GM21723 (cell line): Measurements from ENCODE around the gene PTGR2.
"Not testable (repeated sequence)": the region's sequence is repeated elsewhere in the genome, so short reads cannot be mapped to it uniquely, and the experiment has no call there.

Experiments used
- ATAC-seq: cut with Tn5 transposase; IDR thresholded peaks from one replicate; pipeline ENCODE4 v1.9.1; 2021; ENCODE audit warnings: mild to moderate bottlenecking, moderate library complexity; ENCODE audit not compliant: unreplicated experiment

The PTGR2 gene

DNA sequence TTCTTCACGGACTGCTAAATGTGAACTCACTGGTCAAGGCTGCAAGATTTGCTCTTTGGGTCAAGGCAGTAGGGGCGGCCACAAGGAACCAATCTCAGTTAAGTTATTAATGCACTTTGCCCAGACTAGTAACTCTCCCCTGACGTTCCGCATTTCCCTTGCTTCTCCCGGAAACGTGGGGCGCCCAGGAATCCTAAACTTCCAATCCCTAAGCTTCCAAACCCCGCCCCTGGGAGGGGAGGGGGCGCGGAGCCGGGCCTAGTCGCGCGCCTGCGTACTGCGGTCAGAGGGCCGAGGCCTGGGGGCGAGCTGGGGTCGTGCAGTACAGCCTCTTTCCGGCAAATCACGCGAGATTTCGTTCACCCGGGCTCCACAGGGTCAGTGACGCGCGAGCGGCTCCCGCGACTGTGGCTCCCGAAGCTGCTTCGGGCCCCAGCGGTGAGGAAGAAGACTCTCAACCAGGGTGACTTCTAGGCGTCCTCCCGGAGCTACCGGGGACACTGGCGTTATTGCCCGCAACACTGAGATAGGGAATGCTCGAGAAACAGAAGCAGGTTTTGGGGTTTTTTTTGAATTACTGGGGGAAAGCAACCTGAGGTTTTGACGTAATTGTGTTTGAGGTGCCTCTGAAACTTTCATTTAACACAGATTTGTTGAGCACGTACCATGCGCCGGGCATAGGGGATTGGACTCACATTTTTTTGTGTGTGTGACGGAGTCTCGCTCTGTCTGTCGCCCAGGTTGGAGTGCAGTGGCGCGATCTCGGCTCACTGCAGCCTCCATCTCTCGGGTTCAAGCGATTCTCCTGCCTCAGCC is at the start of gene PTGR2:
PTGR2 (plus strand) TSS at position 265 of the 816 bp plus-strand sequence. CDS start 7,032 bp downstream, outside the sequence.
- peak; percentile 84 for ATAC-seq

DNA sequence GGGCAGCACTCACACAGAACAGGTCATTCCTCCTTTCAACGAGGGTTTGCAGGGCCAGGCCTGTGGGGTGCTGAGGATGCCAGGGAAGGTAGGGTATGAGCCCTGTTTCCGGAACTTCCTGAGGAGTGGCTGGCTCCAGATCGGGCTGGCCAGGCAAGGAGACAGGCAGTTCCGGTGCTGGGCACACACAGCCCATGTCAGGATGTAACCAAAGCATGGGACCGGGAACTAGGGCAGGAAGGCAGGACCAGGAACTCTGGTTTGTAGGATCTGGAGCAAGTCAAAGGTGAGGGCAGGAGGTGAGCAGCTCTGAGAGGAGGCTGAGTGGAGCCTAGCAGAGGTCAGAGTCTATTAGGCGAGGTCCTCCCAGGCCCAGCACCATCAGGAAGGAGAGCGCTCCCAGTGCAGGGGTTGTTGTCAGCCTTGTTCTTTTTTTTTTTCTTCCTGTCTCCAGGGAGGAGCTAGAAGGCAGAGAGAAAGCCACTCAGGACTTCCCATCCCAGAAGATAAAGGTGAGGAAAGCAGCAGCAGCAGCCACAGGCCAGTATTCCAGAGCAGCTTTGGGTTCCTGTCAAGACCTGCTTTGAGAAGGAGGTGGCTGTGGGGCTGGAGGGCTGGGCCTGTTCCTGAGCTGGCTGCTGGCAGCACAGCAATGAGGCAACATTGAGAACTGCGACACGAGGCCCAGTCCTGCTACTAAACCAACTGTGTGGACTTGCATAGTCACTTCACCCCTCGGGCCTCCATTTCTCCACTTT is 49.0 kb upstream of the PTGR2 start:
- ATAC-seq, result no peak

DNA sequence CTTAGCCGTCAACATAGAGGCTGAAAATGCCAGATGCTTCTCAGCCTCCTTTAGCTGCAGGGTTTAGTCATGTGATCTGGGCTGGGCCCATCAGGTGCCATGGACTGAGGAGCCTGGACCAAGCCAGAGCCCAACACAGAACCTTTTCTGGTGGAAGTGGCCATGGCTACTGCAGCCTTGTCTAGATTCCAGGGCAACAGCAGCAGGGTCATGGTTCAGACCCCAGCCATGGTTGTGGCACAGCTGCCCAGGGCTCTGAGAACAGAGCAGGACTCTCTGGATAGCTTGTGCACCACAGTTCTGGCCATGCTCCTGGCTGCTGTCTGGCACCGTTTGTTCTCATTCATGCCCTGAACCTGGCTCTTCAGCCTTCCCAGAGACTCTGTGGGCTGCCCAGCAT is 47.0 kb upstream of the PTGR2 start:
- no peak for ATAC-seq

DNA sequence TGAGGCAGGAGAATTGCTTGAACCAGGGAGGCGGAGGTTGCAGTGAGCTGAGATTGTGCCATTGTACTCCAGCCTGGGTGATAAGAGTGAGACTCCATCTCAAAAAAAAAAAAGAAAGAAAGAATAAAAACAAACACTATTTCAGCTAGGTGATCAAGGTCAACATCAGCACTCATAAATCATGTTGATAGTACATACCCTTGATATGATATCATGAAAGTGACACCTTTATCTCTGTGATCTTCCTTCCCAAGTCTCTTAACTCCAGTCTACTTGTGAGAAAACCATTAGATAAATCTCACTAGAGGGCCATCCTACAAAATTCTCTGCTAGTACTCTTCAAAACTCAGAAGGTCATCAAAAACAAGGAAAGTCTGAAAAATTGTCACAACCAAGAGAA is 44.2 kb upstream of the PTGR2 start:
- no peak for ATAC-seq

DNA sequence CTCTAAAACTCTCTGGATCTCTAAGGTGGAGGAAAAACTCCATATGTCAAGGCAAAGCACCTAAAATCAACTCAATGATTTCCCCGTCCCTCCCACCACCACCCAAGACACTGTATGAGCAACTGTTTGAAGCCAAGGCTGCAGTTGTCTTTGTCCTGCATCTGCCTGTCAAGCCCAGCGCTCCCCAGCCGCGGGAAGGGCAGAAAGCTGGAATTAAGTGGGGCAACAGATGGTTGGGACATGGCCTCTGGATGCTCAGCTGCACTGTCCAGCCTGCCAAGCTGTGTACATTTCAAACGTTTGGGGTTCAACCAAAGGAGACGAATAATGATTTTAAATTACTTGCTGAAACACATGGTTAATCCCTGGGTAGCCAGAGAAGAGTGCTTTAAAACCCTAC is 42.2 kb upstream of the PTGR2 start:
- ATAC-seq, result no peak

DNA sequence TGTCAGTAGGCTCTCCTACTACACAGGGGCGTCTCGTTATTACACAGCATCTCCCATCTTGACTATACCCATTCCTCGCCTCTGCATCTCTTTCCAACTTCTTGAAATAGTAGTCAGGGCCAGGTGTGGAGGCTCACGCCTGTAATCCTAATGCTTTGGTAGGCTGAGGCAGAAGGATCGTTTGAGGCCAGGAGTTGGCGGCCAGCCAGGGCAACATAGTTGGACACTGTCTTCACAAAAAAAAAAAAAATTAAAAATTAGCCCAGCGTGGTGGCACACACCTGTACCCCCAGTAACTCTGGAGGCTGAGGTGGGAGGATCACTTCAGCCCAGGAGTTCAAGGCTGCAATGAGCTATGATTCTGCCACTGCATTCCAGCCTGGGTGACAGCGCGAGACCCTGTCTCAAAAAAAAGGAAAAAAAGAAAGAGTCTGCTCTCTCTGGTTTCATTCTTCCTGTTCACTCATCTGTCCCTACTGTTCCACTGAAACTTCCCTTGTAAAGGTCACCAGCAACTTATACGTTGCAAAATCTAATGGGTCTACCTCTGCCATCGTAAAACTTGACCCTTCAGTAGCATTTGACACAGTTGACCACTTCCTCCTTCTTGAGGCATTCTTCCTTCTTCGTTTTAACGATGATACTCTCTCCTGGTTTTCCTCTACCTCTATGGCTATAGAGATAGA is 41.0 kb upstream of the PTGR2 start:
- ATAC-seq, result no peak

DNA sequence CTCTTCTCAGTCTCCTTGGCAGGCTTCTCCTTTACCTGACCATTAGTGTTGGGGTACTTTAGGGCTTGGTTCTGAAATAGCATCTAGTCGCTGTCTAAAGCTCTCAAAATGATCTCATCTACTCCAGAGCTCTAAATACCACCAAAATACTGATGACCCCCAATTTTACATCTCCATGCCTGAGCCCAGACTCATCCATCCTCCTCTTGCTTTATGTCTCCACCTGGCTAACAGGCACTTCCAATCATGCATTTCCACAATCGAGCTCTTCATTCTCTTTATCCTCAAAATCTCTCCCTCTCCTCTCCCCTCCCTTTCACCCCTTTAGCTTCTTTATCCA is 40.5 kb upstream of the PTGR2 start:
- no peak for ATAC-seq

DNA sequence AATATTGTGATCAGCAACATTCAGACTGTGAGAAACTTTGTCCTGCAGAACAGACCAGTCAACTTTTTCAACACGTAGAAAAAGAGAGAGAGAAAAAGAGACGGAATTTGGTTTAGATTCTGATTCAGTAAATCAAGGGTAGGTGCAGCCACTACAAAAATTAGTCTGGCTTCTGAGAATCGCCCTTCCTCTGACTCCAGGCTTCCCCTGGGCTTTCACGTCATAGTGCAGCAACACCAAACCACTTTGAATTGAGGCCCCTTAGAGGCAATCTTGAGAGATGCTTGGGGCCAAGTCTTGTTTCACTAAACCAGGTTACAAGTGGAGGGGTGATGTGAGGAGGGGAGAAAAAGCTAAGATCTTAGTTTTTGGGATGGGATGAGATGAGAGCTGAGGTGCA is 37.5 kb upstream of the PTGR2 start:
- ATAC-seq, result no peak

DNA sequence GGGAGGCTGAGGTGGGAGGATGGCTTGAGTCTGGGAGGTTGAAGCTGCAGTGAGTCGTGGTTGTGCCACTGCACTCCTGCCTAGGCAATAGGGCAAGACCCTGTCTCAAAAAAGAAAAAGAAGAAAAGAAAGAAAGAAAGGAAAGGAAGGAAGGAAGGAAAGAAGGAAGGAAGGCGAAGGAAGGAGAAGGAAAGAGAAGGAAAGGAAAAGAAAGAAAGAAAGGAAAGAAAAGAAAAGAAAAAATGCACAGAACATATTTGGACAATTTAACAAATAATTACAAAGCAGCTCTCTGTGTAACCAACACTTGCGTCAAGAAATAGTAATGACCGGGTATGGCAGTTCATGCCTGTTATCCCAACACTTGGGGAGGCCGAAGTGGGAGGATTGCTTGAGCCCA is 35.8 kb upstream of the PTGR2 start:
- ATAC-seq, result no peak

DNA sequence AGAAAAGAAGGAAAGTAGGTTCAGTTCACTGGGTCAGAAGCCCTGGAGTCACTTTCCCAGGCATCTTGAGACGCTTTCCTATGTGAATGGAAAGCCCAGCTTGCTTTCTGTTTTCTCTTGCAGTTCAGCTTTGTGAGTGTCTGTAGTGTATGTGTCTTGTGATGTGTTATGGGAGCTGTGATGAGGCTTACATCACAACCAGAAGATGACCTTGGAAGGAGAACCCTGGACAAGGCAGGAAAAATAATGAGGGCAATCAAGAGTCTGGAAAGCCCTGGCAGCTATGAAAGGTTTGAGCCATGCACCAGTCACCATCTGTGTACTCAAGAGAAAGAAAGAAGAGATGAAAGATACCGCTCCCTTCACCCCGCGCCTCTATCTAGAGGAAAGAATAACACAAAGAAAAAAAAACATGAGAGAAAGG is 35.2 kb upstream of the PTGR2 start:
- no peak for ATAC-seq

DNA sequence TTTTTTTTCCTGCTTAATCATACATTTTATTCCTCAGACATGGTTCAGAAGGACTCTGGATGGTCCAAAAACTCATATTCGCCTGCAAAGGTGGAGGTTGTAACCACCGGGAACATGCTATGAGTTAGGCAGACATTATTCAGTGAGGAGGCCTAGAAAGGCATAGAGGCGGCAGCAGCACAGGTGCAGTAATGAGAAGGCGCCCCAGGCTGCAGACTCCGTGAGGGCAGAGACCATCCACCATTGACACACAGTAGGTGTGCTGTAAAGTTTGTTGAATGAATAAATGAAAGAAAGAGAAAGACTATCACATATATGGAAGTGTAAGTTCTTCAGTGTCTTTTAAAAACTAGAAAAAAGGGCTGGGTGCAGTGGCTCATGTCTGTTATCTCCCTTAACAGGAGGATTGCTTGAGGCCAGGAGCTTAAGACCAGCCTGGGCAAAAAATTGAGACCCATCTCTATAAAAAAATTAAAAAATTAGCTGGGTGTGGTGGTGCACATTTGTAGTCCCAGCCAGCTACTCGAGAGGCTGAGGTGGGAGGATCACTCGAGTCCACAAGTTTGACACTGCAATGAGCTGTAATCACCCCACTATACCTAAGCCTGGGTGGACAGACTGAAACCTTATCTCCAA is 34.5 kb upstream of the PTGR2 start:
- no peak for ATAC-seq

DNA sequence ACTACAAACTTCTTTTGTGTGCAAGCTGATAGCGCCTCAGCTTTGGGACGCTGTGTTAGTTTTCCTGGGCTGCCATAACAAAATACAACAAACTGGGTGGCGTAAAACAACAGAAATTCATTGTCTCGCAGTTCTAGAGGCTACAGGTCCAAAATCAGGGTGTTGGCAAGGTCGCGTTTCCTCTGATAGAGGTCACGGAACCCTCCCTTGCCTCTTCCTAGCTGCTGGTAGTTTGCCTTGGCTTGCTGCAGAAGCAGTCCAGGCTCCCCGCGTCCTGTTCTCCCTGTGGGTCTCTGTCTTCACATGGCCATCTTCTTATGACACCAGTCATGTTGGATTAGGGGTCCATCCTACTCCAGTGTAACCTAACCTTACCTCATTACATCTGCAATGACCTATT is 32.8 kb upstream of the PTGR2 start:
- no peak for ATAC-seq

DNA sequence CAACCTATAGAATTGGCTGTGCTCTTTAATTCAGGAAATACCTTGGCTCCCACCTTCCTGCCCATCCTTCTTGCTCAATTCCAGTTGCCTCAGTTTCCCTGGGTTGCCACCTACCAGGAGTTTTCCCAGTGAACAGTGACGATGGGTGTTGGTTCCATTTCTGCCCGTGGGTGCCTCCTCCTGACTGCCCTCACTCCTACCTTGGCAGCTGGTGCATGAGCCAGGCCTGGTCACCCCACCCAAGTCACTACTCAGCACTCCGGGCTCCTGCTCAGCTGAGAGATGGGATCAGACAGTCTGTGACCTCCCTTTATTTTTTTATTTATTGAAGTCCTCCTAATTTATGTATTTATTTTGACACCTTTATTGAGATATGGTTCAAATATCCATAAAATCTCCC is 31.0 kb upstream of the PTGR2 start:
- ATAC-seq, result no peak

DNA sequence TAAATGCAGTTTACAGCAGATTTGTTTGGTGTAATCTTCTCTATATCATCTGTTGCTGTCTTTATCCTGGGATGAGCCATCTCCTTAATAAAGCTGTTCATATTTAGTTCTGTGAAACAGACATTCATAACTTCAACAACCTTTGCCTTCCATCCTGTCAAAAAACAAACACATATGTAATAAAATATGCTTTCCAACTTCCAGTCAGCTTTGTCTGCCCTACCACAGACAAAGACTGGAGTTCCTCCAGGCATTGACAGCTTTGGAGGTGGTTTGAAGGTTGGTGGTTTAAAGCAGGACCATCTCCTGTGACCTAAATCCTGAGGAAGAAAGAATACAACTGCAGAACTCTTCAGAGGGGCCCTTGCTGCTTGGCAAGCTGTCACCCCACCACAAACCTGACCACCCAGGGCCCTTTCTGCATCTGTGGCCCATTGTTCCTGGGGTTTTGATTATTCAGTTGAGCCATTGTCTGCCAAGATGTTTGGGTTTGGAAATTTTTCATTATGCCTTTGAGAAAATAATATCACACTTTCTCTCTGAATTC is 28.2 kb upstream of the PTGR2 start:
- ATAC-seq, result no peak

DNA sequence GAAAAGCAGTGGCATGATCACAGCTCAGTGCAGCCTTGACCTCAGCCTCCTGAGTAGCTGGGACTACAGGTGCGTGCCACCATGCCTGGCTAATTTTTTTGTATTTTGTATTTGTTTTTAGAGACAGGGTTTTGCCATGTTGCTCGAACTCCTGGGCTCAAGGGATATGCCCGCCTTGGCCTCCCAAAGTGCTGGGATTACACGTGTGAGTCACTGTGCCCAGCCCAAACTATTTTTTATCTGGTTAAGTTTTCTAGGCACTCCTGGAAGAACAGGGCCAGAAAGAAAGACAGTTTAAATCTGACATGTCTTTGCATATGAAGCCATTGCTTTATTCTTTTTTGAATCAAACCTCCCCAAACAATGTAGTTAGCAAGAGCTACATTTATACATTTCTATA is 27.5 kb upstream of the PTGR2 start:
- ATAC-seq, result no peak

DNA sequence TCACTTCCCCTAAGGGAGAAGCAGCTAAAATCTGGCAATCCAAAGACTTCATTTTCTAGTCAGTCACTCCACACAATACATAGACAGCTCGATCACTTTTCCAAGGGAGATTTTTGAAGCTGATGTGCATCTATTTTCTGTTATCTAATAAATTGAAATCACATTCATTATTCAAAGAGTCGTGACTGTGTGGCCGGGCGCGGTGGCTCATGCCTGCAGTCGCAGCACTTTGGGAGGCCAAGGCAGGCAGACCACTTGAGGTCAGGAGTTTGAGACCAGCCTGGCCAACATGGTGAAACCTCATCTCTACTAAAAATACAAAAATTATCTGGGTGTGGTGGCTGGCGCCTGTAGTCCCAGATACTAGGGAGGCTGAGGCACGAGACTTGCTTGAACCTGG is 27.1 kb upstream of the PTGR2 start:
- ATAC-seq, result no peak

DNA sequence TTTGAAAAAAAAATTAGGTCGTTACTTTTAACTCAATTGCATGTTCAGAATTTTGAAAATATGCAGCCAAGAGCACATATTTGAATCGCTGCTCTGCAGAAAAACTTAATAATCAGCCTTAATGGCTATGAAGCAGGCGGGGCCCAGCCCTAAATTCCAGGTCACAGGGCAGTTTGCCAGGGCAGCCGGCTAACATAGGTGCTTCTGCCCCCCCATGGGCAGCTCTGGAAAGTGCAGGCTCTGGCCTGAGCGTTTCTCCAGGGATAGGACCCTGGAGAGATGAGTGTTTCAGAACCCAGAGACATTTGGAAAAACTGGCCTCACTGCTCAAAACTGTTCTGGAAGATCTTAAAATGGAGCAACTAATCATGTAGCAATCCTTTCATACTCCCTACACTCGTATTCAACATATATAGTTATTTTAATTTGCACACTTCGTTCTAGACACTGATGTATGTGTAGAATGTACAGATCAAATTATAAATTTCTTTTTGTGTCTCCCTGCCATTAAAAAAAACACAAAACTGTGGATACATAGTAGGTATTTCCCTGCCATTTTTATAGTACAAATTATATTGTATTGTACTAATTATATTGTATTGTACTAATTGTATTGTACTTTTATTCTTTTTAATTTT is 26.0 kb upstream of the PTGR2 start:
- ATAC-seq, result peak; percentile 64

DNA sequence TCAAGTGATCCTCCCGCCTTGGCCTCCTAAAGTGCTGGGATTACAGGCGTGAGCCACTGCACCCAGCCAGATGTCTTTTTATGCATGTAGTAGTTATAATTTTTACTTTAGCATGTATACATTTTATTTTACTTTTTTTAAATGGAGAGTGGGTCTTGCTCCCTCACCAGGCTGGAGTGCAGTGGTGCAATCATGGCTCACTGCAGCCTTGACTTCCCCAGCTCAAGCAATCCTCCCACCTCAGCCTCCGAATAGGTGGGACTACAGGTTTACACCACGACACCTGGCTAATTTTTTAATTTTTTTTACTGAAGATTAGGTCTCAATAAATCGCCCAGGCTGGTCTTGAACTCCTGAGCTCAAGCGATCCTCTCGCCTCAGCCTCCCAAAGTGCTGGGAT is 24.4 kb upstream of the PTGR2 start:
- not testable (repeated sequence) for ATAC-seq

DNA sequence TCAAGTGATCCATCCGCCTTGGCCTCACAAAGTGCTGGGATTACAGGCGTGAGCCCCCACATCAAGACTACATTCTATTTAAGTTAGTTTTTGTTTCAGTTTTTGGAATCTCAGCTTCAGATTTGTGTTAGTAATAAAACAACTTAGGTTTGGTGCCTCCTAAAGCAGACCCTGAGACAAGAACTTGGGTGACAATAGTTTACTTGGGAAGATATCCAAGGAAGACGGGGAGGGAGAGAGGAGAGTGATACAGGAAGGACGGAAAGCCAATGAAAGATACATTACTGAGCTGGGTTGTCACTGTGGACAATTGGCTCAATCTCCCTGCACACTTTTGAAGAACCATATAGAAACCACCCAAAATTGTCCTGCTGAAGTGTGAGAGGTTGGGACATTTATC is 22.6 kb upstream of the PTGR2 start:
- ATAC-seq, result no peak

DNA sequence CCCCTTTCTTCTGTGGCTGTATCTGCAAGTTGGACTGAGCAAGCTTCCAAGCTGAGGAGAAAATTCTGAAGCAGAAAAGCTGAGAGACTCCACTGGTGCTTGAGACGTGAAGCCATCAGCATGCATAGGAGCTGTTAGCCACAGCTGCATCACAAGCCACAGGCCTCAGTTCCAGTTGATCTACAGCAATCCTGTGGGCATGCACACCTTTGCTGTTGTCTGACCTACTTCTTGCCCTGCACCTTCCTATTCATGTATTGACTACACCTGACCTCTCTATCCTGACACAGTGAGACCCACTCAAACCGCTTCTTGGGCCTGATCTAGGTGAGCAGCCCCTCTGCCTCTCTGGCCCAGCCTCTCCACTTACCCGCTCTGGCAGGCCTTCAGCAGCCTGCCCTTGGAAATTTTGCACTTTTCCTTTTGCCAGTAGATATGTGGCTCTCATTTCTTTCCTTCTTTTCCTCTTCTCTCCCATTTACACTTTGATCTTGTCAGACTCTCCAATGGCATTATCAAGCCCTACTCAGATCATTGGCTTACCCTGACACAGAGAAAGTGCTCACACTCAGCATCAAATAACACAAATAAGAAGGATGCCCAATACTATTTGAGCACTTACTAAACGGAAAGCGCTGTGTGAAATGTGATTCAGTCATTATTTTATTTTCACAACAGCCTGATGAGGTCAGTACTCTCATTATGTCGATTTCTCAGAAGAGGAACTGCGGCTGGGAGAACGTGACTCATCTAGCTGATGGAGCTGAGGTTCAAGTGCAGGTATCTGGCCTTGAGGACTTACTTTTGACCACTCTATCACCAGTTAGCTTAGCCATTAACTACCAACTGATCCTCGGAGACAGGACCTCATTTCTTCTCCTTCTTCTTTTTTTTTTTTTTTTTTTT is 21.9 kb upstream of the PTGR2 start:
- ATAC-seq, result peak; percentile 68
